Measurements from ENCODE around the gene RHO.

- no peak for TF ChIP-seq CTCF (IDR thresholded peaks at IDR 0.05)
- TF ChIP-seq POLR2AphosphoS5 (IDR thresholded peaks at IDR 0.05; ENCODE audit: low read depth, low read length): no peak
- TF ChIP-seq, protein P1, sequence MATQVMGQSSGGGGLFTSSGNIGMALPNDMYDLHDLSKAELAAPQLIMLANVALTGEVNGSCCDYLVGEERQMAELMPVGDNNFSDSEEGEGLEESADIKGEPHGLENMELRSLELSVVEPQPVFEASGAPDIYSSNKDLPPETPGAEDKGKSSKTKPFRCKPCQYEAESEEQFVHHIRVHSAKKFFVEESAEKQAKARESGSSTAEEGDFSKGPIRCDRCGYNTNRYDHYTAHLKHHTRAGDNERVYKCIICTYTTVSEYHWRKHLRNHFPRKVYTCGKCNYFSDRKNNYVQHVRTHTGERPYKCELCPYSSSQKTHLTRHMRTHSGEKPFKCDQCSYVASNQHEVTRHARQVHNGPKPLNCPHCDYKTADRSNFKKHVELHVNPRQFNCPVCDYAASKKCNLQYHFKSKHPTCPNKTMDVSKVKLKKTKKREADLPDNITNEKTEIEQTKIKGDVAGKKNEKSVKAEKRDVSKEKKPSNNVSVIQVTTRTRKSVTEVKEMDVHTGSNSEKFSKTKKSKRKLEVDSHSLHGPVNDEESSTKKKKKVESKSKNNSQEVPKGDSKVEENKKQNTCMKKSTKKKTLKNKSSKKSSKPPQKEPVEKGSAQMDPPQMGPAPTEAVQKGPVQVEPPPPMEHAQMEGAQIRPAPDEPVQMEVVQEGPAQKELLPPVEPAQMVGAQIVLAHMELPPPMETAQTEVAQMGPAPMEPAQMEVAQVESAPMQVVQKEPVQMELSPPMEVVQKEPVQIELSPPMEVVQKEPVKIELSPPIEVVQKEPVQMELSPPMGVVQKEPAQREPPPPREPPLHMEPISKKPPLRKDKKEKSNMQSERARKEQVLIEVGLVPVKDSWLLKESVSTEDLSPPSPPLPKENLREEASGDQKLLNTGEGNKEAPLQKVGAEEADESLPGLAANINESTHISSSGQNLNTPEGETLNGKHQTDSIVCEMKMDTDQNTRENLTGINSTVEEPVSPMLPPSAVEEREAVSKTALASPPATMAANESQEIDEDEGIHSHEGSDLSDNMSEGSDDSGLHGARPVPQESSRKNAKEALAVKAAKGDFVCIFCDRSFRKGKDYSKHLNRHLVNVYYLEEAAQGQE (IDR thresholded peaks at IDR 0.05; ENCODE audit: insufficient read depth in 1 of 2, low read depth in 2 of 2, low read length in 1 of 2): no peak
- no peak for TF ChIP-seq TCF7L2 (IDR thresholded peaks at IDR 0.05; ENCODE audit: low read depth, low read length)
- TF ChIP-seq SIN3A (IDR thresholded peaks at IDR 0.05; ENCODE audit: borderline replicate concordance, insufficient read depth, low read depth, low read length): no peak
Measured at GRCh38 chr3:129483870-129484269, 44.6 kb upstream of the RHO start.

Data from Panc1 (cell line).